ENCODE results near the gene FLNC. TPM values are rescaled to one million over a fixed set of nuclear protein-coding genes. Genes with fewer than 3 reads are reported as not detected.

The FLNC gene
- total and polyA plus RNA-seq, 9 of the 15 experiments (the other 6 are each of a cell fraction or from before 2014, with no cell fraction given), result 0.90 to 155 (median 28.8) TPM

DNA sequence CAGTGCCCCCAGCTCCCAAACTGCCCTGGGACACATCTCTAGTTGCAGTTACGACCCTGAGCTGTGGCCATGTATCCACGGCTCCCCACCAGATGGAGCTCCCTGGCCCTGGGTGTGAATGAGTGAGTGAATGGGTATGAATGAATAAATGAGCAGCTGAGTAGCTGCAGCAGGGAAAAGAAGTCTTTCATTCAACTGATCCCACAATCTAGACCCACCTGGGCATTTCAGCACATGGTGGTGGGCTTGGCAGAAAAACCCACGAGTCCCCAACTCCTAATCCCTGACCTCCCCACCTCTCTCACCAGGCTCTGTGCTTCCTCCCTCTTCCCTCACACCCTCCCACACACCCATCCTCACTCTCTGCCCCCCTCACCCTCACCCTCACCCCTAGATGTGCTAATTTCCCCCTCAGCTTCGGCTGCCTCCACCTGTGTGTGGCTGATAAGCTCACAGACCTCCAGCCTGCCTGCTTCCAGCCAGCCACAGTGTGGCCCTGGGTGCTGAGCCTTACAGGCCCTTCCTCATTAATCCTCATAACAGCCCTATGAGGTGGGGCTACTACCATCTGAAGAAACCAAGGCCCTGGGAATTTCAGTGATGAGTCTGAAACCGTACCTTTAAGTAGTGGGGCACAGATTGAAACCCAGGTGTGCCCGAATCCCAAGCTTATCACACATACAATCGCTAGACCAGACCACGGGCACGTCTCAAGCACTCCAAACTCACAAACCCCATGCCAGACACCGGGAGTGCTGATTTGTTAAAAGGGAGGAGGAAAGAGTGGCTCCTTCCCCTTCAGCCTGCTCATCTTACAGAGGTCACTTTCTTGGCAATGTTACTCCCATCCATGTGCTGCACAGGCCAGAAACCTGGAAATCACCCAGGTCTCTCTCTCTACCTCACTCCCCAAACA is 30.2 kb downstream of the FLNC start (continued):
- TF ChIP-seq, protein P1, sequence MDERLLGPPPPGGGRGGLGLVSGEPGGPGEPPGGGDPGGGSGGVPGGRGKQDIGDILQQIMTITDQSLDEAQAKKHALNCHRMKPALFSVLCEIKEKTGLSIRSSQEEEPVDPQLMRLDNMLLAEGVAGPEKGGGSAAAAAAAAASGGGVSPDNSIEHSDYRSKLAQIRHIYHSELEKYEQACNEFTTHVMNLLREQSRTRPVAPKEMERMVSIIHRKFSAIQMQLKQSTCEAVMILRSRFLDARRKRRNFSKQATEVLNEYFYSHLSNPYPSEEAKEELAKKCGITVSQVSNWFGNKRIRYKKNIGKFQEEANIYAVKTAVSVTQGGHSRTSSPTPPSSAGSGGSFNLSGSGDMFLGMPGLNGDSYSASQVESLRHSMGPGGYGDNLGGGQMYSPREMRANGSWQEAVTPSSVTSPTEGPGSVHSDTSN (CRISPR knock-in tag; IDR thresholded peaks at IDR 0.05; ENCODE audit: low read depth), result no peak
- TF ChIP-seq, protein P1 (tag; conservative IDR thresholded peaks at IDR 0.05; ENCODE audit: low read depth), result no peak
- 0 out of 2 replicates have a peak, but pooled peaks have one; percentile 63 for TF ChIP-seq NR4A1 (CRISPR knock-in tag; IDR thresholded peaks at IDR 0.05)
- TF ChIP-seq NR4A1 (tag; IDR thresholded peaks at IDR 0.05), result 0 out of 2 replicates have a peak, but pooled peaks have one; percentile 57
- TF ChIP-seq, protein P2, sequence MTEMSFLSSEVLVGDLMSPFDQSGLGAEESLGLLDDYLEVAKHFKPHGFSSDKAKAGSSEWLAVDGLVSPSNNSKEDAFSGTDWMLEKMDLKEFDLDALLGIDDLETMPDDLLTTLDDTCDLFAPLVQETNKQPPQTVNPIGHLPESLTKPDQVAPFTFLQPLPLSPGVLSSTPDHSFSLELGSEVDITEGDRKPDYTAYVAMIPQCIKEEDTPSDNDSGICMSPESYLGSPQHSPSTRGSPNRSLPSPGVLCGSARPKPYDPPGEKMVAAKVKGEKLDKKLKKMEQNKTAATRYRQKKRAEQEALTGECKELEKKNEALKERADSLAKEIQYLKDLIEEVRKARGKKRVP (CRISPR knock-in tag; IDR thresholded peaks at IDR 0.05), result 0 out of 2 replicates have a peak, but pooled peaks have one; percentile 23
- TF ChIP-seq, protein P3, sequence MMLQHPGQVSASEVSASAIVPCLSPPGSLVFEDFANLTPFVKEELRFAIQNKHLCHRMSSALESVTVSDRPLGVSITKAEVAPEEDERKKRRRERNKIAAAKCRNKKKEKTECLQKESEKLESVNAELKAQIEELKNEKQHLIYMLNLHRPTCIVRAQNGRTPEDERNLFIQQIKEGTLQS (IDR thresholded peaks at IDR 0.05), result peak; percentile 31; the same call in 1 of the 2 replicates
- TF ChIP-seq, protein P3 (CRISPR knock-in tag; conservative IDR thresholded peaks at IDR 0.05), result peak; percentile 77; the same call in 1 of the 2 replicates
- TF ChIP-seq NR2F6 (CRISPR knock-in tag; IDR thresholded peaks at IDR 0.05), result no peak
- TF ChIP-seq, protein P4, sequence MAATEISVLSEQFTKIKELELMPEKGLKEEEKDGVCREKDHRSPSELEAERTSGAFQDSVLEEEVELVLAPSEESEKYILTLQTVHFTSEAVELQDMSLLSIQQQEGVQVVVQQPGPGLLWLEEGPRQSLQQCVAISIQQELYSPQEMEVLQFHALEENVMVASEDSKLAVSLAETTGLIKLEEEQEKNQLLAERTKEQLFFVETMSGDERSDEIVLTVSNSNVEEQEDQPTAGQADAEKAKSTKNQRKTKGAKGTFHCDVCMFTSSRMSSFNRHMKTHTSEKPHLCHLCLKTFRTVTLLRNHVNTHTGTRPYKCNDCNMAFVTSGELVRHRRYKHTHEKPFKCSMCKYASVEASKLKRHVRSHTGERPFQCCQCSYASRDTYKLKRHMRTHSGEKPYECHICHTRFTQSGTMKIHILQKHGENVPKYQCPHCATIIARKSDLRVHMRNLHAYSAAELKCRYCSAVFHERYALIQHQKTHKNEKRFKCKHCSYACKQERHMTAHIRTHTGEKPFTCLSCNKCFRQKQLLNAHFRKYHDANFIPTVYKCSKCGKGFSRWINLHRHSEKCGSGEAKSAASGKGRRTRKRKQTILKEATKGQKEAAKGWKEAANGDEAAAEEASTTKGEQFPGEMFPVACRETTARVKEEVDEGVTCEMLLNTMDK (IDR thresholded peaks at IDR 0.05; ENCODE audit: borderline replicate concordance, insufficient read depth, low read depth, low read length, poor library complexity, severe bottlenecking), result peak; percentile 11
- no peak; the same call in 1 of the 2 replicates for TF ChIP-seq MIER1 (IDR thresholded peaks at IDR 0.05; ENCODE audit: low read depth)
- peak; percentile 90 to 93 for TF ChIP-seq TRIM24 (IDR thresholded peaks at IDR 0.05)
- peak; percentile 84 for TF ChIP-seq BCOR (IDR thresholded peaks at IDR 0.05)
- TF ChIP-seq SP1 (CRISPR knock-in tag; IDR thresholded peaks at IDR 0.05), result peak; percentile 77
- peak; percentile 92 for TF ChIP-seq PHB2 (IDR thresholded peaks at IDR 0.05; ENCODE audit: low read depth)
- TF ChIP-seq ZNF174 (CRISPR knock-in tag; IDR thresholded peaks at IDR 0.05), result no peak
- TF ChIP-seq, protein P5, sequence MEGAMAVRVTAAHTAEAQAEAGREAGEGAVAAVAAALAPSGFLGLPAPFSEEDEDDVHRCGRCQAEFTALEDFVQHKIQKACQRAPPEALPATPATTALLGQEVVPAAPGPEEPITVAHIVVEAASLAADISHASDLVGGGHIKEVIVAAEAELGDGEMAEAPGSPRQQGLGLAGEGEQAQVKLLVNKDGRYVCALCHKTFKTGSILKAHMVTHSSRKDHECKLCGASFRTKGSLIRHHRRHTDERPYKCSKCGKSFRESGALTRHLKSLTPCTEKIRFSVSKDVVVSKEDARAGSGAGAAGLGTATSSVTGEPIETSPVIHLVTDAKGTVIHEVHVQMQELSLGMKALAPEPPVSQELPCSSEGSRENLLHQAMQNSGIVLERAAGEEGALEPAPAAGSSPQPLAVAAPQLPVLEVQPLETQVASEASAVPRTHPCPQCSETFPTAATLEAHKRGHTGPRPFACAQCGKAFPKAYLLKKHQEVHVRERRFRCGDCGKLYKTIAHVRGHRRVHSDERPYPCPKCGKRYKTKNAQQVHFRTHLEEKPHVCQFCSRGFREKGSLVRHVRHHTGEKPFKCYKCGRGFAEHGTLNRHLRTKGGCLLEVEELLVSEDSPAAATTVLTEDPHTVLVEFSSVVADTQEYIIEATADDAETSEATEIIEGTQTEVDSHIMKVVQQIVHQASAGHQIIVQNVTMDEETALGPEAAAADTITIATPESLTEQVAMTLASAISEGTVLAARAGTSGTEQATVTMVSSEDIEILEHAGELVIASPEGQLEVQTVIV (CRISPR knock-in tag; IDR thresholded peaks at IDR 0.05; ENCODE audit: borderline replicate concordance), result no peak
- no peak for TF ChIP-seq EWSR1 (IDR thresholded peaks at IDR 0.05; ENCODE audit: borderline replicate concordance, low read depth, partially characterized antibody)
- TF ChIP-seq NCOA2 (IDR thresholded peaks at IDR 0.05; ENCODE audit: partially characterized antibody in 2 of 2), result no peak
